Measurements from ENCODE around the gene DTX1.

DNA sequence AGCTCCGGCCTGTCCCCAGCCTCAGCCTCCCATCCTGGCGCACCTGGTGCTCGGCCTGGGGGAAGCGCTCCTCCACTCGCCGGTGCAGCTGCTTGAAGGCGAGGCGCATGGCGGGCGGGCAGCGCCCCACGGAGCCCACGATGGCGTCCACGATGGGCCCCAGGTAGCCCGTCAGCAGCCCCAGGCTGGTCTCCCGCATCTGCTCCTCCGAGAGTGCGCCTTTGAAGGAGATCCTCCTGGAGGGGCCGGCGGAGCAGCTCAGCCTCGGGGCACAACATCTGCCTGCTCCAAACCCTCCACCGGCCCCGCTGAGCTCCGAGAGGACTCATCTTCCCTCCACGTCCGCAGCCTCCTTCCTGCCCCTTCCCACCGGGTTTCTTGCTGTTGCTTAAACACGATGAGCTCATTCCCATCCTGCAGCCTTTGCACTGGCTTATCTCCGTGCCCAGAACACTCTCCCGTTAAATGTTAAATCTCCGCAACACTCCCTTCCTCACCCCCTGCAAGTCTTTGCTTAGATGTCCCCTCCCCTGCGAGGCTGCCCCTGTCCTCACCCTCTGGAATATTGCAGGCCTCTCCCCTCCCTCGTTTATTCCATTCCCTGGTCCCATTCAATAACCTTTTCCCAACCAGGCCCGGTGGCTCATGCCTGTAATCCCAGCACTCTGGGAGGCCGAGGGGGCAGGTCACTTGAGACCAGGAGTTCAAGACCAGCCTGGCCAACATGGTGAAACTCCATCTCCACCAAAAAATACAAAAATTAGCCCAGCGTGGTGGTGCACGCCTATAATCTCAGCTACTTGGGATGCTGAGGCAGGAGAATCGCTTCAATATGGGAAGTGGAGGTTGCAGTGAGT lies 55.7 kb downstream of the DTX1 start:
- TF ChIP-seq GATA2 (IDR thresholded peaks at IDR 0.05; ENCODE audit: low read depth, low read length): no peak
- TF ChIP-seq GATA3 (IDR thresholded peaks at IDR 0.05; ENCODE audit: low read depth, low read length): no peak

All from SH-SY5Y (cell line).